ACC112 (cell line): Measurements from ENCODE around the gene TCERG1L.

ENCODE experiments used
- H2AFZ ChIP-seq: fragments of 200-600 bp; sonication (generic); one replicate; pipeline ENCODE4 v1.6.0; 2017; ENCODE audit warnings: antibody characterized with exemption, low read length; ENCODE audit not compliant: unreplicated experiment
- H3K27ac ChIP-seq: fragments of 200-600 bp; sonication (generic); 2 replicates; pipeline ENCODE4 v1.5.1; 2014; ENCODE audit warnings: low read depth, mild to moderate bottlenecking, antibody characterized with exemption, low read length, moderate library complexity
- H3K27me3 ChIP-seq: fragments of 200-600 bp; sonication (generic); 2 replicates; pipeline ENCODE4 v1.6.1; 2014; ENCODE audit warnings: mild to moderate bottlenecking, antibody characterized with exemption, low read length, moderate library complexity, mixed read lengths; ENCODE audit not compliant: insufficient read depth
- H3K36me3 ChIP-seq: fragments of 200-600 bp; sonication (generic); 2 replicates; pipeline ENCODE4 v1.6.1; 2016; ENCODE audit warnings: mild to moderate bottlenecking, antibody characterized with exemption, low read length, moderate library complexity, mixed read lengths; ENCODE audit not compliant: insufficient read depth
- H3K4me1 ChIP-seq: fragments of 200-600 bp; sonication (generic); one replicate; pipeline ENCODE4 v1.6.1; 2016; ENCODE audit warnings: low read length, mixed read lengths; ENCODE audit not compliant: insufficient read depth, unreplicated experiment, control insufficient read depth
- H3K4me3 ChIP-seq: fragments of 200-600 bp; sonication (generic); 2 replicates; pipeline ENCODE4 v1.5.1; 2014; ENCODE audit warnings: mild to moderate bottlenecking, low read depth, low read length
- H3K79me2 ChIP-seq: fragments of 200-600 bp; sonication (generic); one replicate; pipeline ENCODE4 v1.6.0; 2016; ENCODE audit warnings: low read length; ENCODE audit not compliant: control insufficient read depth, unreplicated experiment, insufficient read depth

TCERG1L gene

GRCh38 chr10:131222986-131223385 lies 88.5 kb downstream of the TCERG1L start:
- H3K4me3 ChIP-seq = no peak overlapping the region
- H3K79me2 ChIP-seq = no peaks in the 10 kb centered on the region
- no peaks in the 10 kb centered on the region for H3K4me1 ChIP-seq
- no peak overlapping the region for H2AFZ ChIP-seq
- no peaks in the 10 kb centered on the region for H3K27me3 ChIP-seq
- no peak overlapping the region for H3K27ac ChIP-seq
- no peaks in the 10 kb centered on the region for H3K36me3 ChIP-seq

GRCh38 chr10:131221632-131222277 lies 89.8 kb downstream of the TCERG1L start:
- H3K27me3 ChIP-seq = no peaks in the 10 kb centered on the region
- no peaks in the 10 kb centered on the region for H3K4me1 ChIP-seq
- H3K27ac ChIP-seq = no peak overlapping the region
- H2AFZ ChIP-seq = no peak overlapping the region
- H3K4me3 ChIP-seq = no peak overlapping the region
- no peaks in the 10 kb centered on the region for H3K79me2 ChIP-seq
- H3K36me3 ChIP-seq = no peaks in the 10 kb centered on the region

GRCh38 chr10:131220601-131221171 lies 90.8 kb downstream of the TCERG1L start:
- no peaks in the 10 kb centered on the region for H3K79me2 ChIP-seq
- H3K4me1 ChIP-seq = no peaks in the 10 kb centered on the region
- no peak overlapping the region for H2AFZ ChIP-seq
- H3K27me3 ChIP-seq = no peaks in the 10 kb centered on the region
- H3K36me3 ChIP-seq = no peaks in the 10 kb centered on the region
- no peak overlapping the region for H3K4me3 ChIP-seq
- no peak overlapping the region for H3K27ac ChIP-seq

- no peaks in the 10 kb centered on the region for H3K27me3 ChIP-seq
- no peaks in the 10 kb centered on the region for H3K36me3 ChIP-seq
- no peak overlapping the region for H3K27ac ChIP-seq
- no peak overlapping the region for H3K4me3 ChIP-seq
- no peaks in the 10 kb centered on the region for H3K4me1 ChIP-seq
- H3K79me2 ChIP-seq = no peaks in the 10 kb centered on the region
- no peak overlapping the region for H2AFZ ChIP-seq
These were observed 91.5 kb downstream of the TCERG1L start for GRCh38 chr10:131219955-131220489.

GRCh38 chr10:131219584-131219886 lies 92.0 kb downstream of the TCERG1L start:
- no peaks in the 10 kb centered on the region for H3K4me1 ChIP-seq

GRCh38 chr10:131218811-131219583 lies 92.5 kb downstream of the TCERG1L start:
- Histone ChIP-seq H3K36me3 (no peaks in the 10 kb centered on the region), H3K27ac (no peak overlapping the region), H3K4me3 (no peak overlapping the region), H3K79me2 (no peaks in the 10 kb centered on the region), H3K4me1 (no peaks in the 10 kb centered on the region), H3K27me3 (no peaks in the 10 kb centered on the region), H2AFZ (no peak overlapping the region)

More at GRCh38 chr10:131219584-131219886, 92.0 kb downstream of the TCERG1L start:
- Histone ChIP-seq H3K27ac (no peak overlapping the region), H2AFZ (no peak overlapping the region), H3K79me2 (no peaks in the 10 kb centered on the region), H3K27me3 (no peaks in the 10 kb centered on the region), H3K36me3 (no peaks in the 10 kb centered on the region), H3K4me3 (no peak overlapping the region)

GRCh38 chr10:131216681-131217230 lies 94.8 kb downstream of the TCERG1L start:
- Histone ChIP-seq H3K4me3 (no peak overlapping the region), H3K79me2 (no peaks in the 10 kb centered on the region), H2AFZ (no peak overlapping the region), H3K27me3 (no peaks in the 10 kb centered on the region), H3K27ac (no peak overlapping the region), H3K4me1 (no peaks in the 10 kb centered on the region), H3K36me3 (no peaks in the 10 kb centered on the region)

GRCh38 chr10:131215776-131216175 lies 95.7 kb downstream of the TCERG1L start:
- H3K36me3 ChIP-seq = no peaks in the 10 kb centered on the region
- no peak overlapping the region for H3K27ac ChIP-seq
- no peak overlapping the region for H3K4me3 ChIP-seq
- no peak overlapping the region for H2AFZ ChIP-seq
- H3K4me1 ChIP-seq = no peaks in the 10 kb centered on the region
- no peaks in the 10 kb centered on the region for H3K27me3 ChIP-seq
- no peaks in the 10 kb centered on the region for H3K79me2 ChIP-seq

- H3K4me1 ChIP-seq = no peaks in the 10 kb centered on the region
- no peak overlapping the region for H2AFZ ChIP-seq
- no peaks in the 10 kb centered on the region for H3K27me3 ChIP-seq
- no peaks in the 10 kb centered on the region for H3K79me2 ChIP-seq
- no peaks in the 10 kb centered on the region for H3K36me3 ChIP-seq
- no peak overlapping the region for H3K27ac ChIP-seq
- no peak overlapping the region for H3K4me3 ChIP-seq
These were observed 96.8 kb downstream of the TCERG1L start for GRCh38 chr10:131214521-131215244.

- no peaks in the 10 kb centered on the region for H3K27me3 ChIP-seq
- H3K4me3 ChIP-seq = no peak overlapping the region
- H3K79me2 ChIP-seq = no peaks in the 10 kb centered on the region
- no peak overlapping the region for H3K27ac ChIP-seq
- H2AFZ ChIP-seq = no peak overlapping the region
- no peaks in the 10 kb centered on the region for H3K4me1 ChIP-seq
- H3K36me3 ChIP-seq = no peaks in the 10 kb centered on the region
These were observed 97.6 kb downstream of the TCERG1L start for GRCh38 chr10:131213741-131214505.
